Measurements from ENCODE around the gene LRRC10.

DNA sequence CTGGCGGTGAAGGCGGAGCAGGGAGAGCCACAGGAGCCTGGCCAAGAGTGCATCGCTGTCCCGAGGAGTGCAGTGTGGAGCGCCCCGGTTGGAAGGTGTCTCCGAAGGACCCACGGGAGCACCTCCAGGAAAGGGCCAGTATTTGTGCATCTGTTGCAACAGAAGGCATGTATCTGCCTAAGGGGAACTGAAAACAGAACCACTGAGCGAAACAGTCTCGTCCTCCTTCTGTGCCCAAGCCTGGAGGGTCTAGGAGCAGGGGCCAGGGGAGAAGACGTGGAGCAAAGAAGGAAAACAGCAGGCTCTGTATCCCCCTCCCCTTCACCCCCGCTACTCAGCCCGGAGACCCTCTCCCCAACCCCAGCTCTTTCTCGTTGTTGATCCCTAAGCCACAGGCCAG is 5.3 kb upstream of the LRRC10 start:
- TF ChIP-seq CTCF (IDR thresholded peaks at IDR 0.05; ENCODE audit: extremely low read depth in 1 of 2, insufficient read depth in 1 of 2, low read depth in 1 of 2, low read length in 2 of 2) (no peak), POLR2A (IDR thresholded peaks at IDR 0.05; ENCODE audit: low read depth, low read length) (no peak)

Measured in endothelial cell of umbilical vein (primary cell).